Measurements from ENCODE around the gene PRKAG2. TPM values are rescaled to one million over a fixed set of nuclear protein-coding genes. Genes with fewer than 3 reads are reported as not detected.

PRKAG2 gene
- polyA plus RNA-seq, 2 donors = 9.0 to 11.2 TPM

GRCh38 chr7:151759591-151760042 lies 117.3 kb downstream of the PRKAG2 start:
- no peak overlapping the region for H3K27ac ChIP-seq (ENCODE audit: low read depth in 2 of 2, low read length in 1 of 2)
- peaks cover 0 to 2% of the 10 kb centered on the region in 2 donors for H3K36me3 ChIP-seq (ENCODE audit: control insufficient read depth in 2 of 2, insufficient read depth in 2 of 2, low read length in 1 of 2)
- no peak overlapping the region for H3K4me3 ChIP-seq (ENCODE audit: low read depth in 1 of 2, low read length in 2 of 2)
- H3K9me3 ChIP-seq (ENCODE audit: control insufficient read depth in 2 of 2, insufficient read depth in 1 of 2, low read depth in 1 of 2, low read length in 1 of 2) = no peaks in the 10 kb centered on the region
- H3K4me1 ChIP-seq (ENCODE audit: control insufficient read depth in 2 of 2, insufficient read depth in 2 of 2, low read length in 1 of 2) = peaks cover 7 to 10% of the 10 kb centered on the region in 2 donors
- 45 to 49% methylated on average over 9 of the region's 9 CpGs for WGBS, 2 donors
- H3K27me3 ChIP-seq (ENCODE audit: control insufficient read depth in 1 of 2, insufficient read depth in 2 of 2, low read length in 2 of 2) = no peaks in the 10 kb centered on the region

- Histone ChIP-seq H3K4me3 (ENCODE audit: low read depth in 1 of 2, low read length in 2 of 2) (no peak overlapping the region), H3K4me1 (ENCODE audit: control insufficient read depth in 2 of 2, insufficient read depth in 2 of 2, low read length in 1 of 2) (peaks cover 10 to 11% of the 10 kb centered on the region in 2 donors), H3K36me3 (ENCODE audit: control insufficient read depth in 2 of 2, insufficient read depth in 2 of 2, low read length in 1 of 2) (no peaks in the 10 kb centered on the region), H3K27ac (ENCODE audit: low read depth in 2 of 2, low read length in 1 of 2) (no peak overlapping the region), H3K9me3 (ENCODE audit: control insufficient read depth in 2 of 2, insufficient read depth in 1 of 2, low read depth in 1 of 2, low read length in 1 of 2) (no peaks in the 10 kb centered on the region), H3K27me3 (ENCODE audit: control insufficient read depth in 1 of 2, insufficient read depth in 2 of 2, low read length in 2 of 2) (no peaks in the 10 kb centered on the region)
- WGBS, 2 donors = 81 to 82% methylated on average over 18 of the region's 18 CpGs
Measured at GRCh38 chr7:151758622-151759540, 118.0 kb downstream of the PRKAG2 start.

- H3K27ac ChIP-seq (ENCODE audit: low read depth in 2 of 2, low read length in 1 of 2) = peak overlapping the region in 1 of 2 donors; percentile 16
- H3K4me1 ChIP-seq (ENCODE audit: control insufficient read depth in 2 of 2, insufficient read depth in 2 of 2, low read length in 1 of 2) = peaks cover 10 to 11% of the 10 kb centered on the region in 2 donors
- no peaks in the 10 kb centered on the region for H3K27me3 ChIP-seq (ENCODE audit: control insufficient read depth in 1 of 2, insufficient read depth in 2 of 2, low read length in 2 of 2)
- H3K4me3 ChIP-seq (ENCODE audit: low read depth in 1 of 2, low read length in 2 of 2) = no peak overlapping the region
- H3K36me3 ChIP-seq (ENCODE audit: control insufficient read depth in 2 of 2, insufficient read depth in 2 of 2, low read length in 1 of 2) = no peaks in the 10 kb centered on the region
- no peaks in the 10 kb centered on the region for H3K9me3 ChIP-seq (ENCODE audit: control insufficient read depth in 2 of 2, insufficient read depth in 1 of 2, low read depth in 1 of 2, low read length in 1 of 2)
- 68 to 79% methylated on average over 8 of the region's 8 CpGs for WGBS, 2 donors
Measured at GRCh38 chr7:151757274-151757673, 119.6 kb downstream of the PRKAG2 start.

GRCh38 chr7:151756866-151757265 lies 120.0 kb downstream of the PRKAG2 start:
- Histone ChIP-seq H3K4me1 (ENCODE audit: control insufficient read depth in 2 of 2, insufficient read depth in 2 of 2, low read length in 1 of 2) (peaks cover 10 to 11% of the 10 kb centered on the region in 2 donors), H3K27ac (ENCODE audit: low read depth in 2 of 2, low read length in 1 of 2) (peak overlapping the region in 1 of 2 donors; percentile 27), H3K27me3 (ENCODE audit: control insufficient read depth in 1 of 2, insufficient read depth in 2 of 2, low read length in 2 of 2) (no peaks in the 10 kb centered on the region), H3K36me3 (ENCODE audit: control insufficient read depth in 2 of 2, insufficient read depth in 2 of 2, low read length in 1 of 2) (no peaks in the 10 kb centered on the region), H3K4me3 (ENCODE audit: low read depth in 1 of 2, low read length in 2 of 2) (no peak overlapping the region), H3K9me3 (ENCODE audit: control insufficient read depth in 2 of 2, insufficient read depth in 1 of 2, low read depth in 1 of 2, low read length in 1 of 2) (no peaks in the 10 kb centered on the region)
- WGBS, 2 donors = 76 to 84% methylated on average over 13 of the region's 13 CpGs

- no peaks in the 10 kb centered on the region for H3K36me3 ChIP-seq (ENCODE audit: control insufficient read depth in 2 of 2, insufficient read depth in 2 of 2, low read length in 1 of 2)
- WGBS, 2 donors = 81 to 86% methylated on average over 18 to 19 of the region's 19 CpGs
- no peaks in the 10 kb centered on the region for H3K9me3 ChIP-seq (ENCODE audit: control insufficient read depth in 2 of 2, insufficient read depth in 1 of 2, low read depth in 1 of 2, low read length in 1 of 2)
- no peak overlapping the region for H3K4me3 ChIP-seq (ENCODE audit: low read depth in 1 of 2, low read length in 2 of 2)
- peak overlapping the region; percentile 1 to 42 for H3K27ac ChIP-seq (ENCODE audit: low read depth in 2 of 2, low read length in 1 of 2)
- no peaks in the 10 kb centered on the region for H3K27me3 ChIP-seq (ENCODE audit: control insufficient read depth in 1 of 2, insufficient read depth in 2 of 2, low read length in 2 of 2)
- H3K4me1 ChIP-seq (ENCODE audit: control insufficient read depth in 2 of 2, insufficient read depth in 2 of 2, low read length in 1 of 2) = peaks cover 10 to 11% of the 10 kb centered on the region in 2 donors
Measured at GRCh38 chr7:151756076-151756731, 120.7 kb downstream of the PRKAG2 start.

GRCh38 chr7:151755131-151755801 lies 121.6 kb downstream of the PRKAG2 start:
- WGBS, 2 donors = 66 to 69% methylated on average over 11 of the region's 11 CpGs
- H3K9me3 ChIP-seq (ENCODE audit: control insufficient read depth in 2 of 2, insufficient read depth in 1 of 2, low read depth in 1 of 2, low read length in 1 of 2) = no peaks in the 10 kb centered on the region
- H3K27me3 ChIP-seq (ENCODE audit: control insufficient read depth in 1 of 2, insufficient read depth in 2 of 2, low read length in 2 of 2) = no peaks in the 10 kb centered on the region
- H3K36me3 ChIP-seq (ENCODE audit: control insufficient read depth in 2 of 2, insufficient read depth in 2 of 2, low read length in 1 of 2) = no peaks in the 10 kb centered on the region
- H3K4me1 ChIP-seq (ENCODE audit: control insufficient read depth in 2 of 2, insufficient read depth in 2 of 2, low read length in 1 of 2) = peaks cover 8 to 10% of the 10 kb centered on the region in 2 donors
- H3K4me3 ChIP-seq (ENCODE audit: low read depth in 1 of 2, low read length in 2 of 2) = no peak overlapping the region
- H3K27ac ChIP-seq (ENCODE audit: low read depth in 2 of 2, low read length in 1 of 2) = peak overlapping the region; percentile 62 to 72

- 81 to 82% methylated on average over 15 to 17 of the region's 17 CpGs for WGBS, 2 donors
- Histone ChIP-seq H3K9me3 (ENCODE audit: control insufficient read depth in 2 of 2, insufficient read depth in 1 of 2, low read depth in 1 of 2, low read length in 1 of 2) (no peaks in the 10 kb centered on the region), H3K27ac (ENCODE audit: low read depth in 2 of 2, low read length in 1 of 2) (peak overlapping the region; percentile 62 to 72), H3K4me1 (ENCODE audit: control insufficient read depth in 2 of 2, insufficient read depth in 2 of 2, low read length in 1 of 2) (peaks cover 8 to 10% of the 10 kb centered on the region in 2 donors), H3K36me3 (ENCODE audit: control insufficient read depth in 2 of 2, insufficient read depth in 2 of 2, low read length in 1 of 2) (no peaks in the 10 kb centered on the region), H3K27me3 (ENCODE audit: control insufficient read depth in 1 of 2, insufficient read depth in 2 of 2, low read length in 2 of 2) (no peaks in the 10 kb centered on the region), H3K4me3 (ENCODE audit: low read depth in 1 of 2, low read length in 2 of 2) (no peak overlapping the region)
Measured at GRCh38 chr7:151754688-151755130, 122.2 kb downstream of the PRKAG2 start.

- Histone ChIP-seq H3K9me3 (ENCODE audit: control insufficient read depth in 2 of 2, insufficient read depth in 1 of 2, low read depth in 1 of 2, low read length in 1 of 2) (no peaks in the 10 kb centered on the region), H3K4me1 (ENCODE audit: control insufficient read depth in 2 of 2, insufficient read depth in 2 of 2, low read length in 1 of 2) (peaks cover 8 to 10% of the 10 kb centered on the region in 2 donors), H3K36me3 (ENCODE audit: control insufficient read depth in 2 of 2, insufficient read depth in 2 of 2, low read length in 1 of 2) (no peaks in the 10 kb centered on the region), H3K27ac (ENCODE audit: low read depth in 2 of 2, low read length in 1 of 2) (peak overlapping the region; percentile 63 to 72), H3K4me3 (ENCODE audit: low read depth in 1 of 2, low read length in 2 of 2) (no peak overlapping the region), H3K27me3 (ENCODE audit: control insufficient read depth in 1 of 2, insufficient read depth in 2 of 2, low read length in 2 of 2) (no peaks in the 10 kb centered on the region)
- 16 to 22% methylated on average over 14 of the region's 14 CpGs for WGBS, 2 donors
Measured at GRCh38 chr7:151754142-151754590, 122.7 kb downstream of the PRKAG2 start.
